Fibroblast of skin of right quadriceps (primary cell): ENCODE results near the gene GNAI2.
A peak's percentile ranks its signal among the peaks of the same experiment; 100 is the strongest.

ENCODE experiments used
- DNase-seq: peaks from one replicate; pipeline ENCODE4 v3.0.0-alpha.2; 2013

Gene GNAI2

DNA sequence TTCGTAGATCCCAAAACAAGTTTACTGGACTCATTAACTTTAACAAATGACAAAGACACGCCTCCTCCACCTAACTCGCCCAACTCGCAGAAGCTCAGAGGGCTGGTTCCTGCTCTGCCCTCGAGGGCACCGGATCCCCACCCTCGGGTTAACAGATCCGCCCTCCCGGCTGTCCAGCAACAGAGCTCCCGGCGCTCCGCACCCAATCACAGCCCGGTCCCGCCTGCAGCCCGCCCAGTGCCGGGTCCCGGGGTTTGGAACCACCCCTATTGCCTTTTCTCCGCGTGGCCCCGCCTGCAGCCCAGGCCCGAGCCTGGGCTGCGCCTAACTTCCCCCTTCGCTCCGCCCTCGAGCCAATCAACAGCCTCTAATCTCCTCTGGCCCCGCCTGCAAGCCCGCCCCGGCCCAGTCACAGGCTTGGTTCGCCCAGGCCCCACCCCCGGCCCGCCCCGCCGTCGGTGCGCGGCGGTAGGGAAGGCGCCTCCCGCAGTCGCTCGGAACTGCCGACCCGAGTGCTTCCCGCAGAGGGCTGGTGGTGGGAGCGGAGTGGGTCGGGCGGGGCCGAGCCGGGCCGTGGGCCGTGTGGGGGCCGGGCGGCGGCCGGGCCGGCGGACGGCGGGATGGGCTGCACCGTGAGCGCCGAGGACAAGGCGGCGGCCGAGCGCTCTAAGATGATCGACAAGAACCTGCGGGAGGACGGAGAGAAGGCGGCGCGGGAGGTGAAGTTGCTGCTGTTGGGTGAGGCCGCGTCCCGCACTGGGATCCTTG lies at the start of gene GNAI2:
TSS of gene GNAI2 (plus strand) at position 489 of the 768 bp plus-strand sequence. CDS start at position 621, 132 bp downstream.
- peak; percentile 98 for DNase-seq

DNA sequence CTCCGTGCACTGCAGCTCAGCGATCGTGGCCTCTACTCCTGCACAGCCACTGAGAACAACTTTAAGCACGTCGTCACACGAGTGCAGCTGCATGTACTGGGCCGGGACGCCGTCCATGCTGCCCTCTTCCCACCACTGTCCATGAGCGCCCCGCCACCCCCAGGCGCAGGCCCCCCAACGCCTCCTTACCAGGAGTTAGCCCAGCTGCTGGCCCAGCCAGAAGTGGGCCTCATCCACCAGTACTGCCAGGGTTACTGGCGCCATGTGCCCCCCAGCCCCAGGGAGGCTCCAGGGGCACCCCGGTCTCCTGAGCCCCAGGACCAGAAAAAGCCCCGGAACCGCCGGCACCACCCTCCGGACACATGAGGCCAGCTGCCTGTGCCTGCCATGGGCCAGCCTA lies 48.3 kb upstream of the GNAI2 start:
- DNase-seq, result no peak

DNA sequence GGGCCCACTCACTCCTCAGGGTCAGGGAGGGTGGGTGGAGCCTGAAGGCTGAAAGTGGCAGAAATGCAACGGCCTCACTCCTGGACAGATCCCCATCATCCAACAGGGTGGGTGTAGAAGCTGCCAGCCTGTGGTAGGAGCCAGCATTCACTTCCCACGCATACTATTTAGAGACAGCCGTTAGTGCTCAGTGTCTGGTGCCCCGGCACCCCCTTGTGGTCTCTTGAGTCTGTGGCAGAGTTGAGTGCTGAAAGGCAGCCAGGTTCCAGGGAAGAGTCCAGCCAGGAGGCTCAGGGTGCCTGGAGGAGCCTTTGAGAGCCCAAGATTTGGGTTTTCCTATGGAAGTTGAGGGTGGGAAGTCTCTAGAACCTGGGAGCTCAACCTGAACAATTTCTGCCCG lies 46.7 kb upstream of the GNAI2 start:
- DNase-seq, result peak; percentile 77

DNA sequence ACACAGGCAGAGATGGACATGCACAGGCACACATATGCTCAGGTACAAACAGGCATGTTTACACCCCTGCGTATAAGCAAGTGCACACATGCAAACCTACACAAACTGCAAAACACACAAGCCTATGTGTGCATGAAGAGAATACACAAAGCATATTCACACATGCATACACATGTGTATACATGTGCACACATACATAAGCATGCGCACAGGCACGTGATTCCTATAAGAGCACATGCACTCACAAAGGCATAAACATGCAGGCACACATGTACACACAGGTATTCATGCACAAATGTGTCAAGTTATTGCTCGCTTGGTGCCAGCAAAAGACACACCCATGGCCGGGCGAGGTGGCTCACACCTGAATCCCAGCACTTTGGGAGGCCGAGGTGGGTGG lies 46.0 kb upstream of the GNAI2 start:
- DNase-seq, result no peak

DNA sequence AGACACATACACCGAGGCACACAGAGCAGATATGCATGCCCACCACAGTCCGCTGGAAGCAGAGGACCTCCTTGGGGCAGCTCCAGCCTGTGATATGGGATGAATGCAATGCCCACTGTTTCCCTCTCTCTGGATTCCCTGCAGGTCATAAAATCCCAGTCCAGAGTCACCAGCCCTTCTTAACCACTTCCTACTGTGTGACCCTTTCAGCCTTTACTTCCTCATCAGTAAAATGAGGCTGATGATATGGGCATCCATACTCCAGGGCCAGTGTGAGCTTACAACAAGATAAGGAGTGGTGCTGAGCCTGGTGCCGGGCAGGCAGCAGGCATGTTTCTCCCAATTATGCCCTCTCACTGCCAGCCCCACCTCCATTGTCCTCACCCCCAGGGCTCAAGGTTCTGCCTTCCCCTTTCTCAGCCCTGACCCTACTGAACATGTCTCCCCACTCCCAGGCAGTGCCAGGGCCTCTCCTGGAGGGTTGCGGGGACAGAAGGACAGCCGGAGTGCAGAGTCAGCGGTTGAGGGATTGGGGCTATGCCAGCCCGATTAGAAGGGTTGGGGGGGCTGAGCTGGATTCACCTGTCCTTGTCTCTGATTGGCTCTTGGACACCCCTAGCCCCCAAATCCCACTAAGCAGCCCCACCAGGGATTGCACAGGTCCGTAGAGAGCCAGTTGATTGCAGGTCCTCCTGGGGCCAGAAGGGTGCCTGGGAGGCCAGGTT lies 44.9 kb upstream of the GNAI2 start, which contains the start of gene GNAT1:
TSS of gene GNAT1 (plus strand) at position 675 of the 725 bp plus-strand sequence. CDS start 116 bp downstream, outside the sequence.
- no peak for DNase-seq

DNA sequence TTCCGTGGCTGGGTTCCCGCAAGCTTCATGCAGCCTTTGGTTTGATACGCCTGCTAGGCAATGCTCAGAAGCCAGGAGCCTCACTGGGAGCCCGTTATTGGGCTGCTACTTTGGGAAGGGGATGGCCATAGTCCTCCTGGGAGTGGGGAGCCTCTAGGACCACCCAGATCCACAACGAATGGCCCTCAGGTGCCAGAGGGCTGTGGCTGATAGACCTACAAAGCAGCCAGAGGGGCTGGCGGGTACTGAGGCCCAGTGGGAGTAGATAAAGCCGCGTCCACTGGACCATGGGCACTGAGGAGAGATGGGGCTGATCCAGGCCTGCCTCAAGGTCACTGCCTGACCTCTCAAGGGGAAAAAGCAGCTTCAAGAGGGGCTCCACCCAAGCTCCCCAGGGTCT lies 43.9 kb upstream of the GNAI2 start:
- no peak for DNase-seq

DNA sequence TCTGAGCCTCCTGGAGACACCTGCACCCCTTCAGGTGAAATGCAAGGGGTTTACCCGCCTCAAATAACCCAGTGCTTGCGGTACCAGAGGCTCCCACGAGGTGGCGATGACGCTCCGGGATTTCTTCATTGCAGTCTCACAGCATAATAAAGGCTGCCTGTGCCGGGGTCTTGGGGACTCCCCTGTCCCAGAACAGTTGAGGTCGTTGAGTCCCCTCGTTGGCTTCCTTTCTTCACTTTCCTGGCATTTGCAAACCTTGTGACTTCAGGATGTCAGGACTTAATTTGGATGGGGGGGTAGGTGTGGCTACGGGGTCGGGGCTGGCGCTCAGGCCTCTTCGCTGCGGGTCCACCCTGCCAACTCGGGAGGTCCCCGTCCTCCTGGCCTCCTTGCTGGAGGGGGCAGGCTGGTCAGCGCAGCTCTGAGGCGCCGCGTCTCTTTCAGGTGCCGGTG lies 43.3 kb upstream of the GNAI2 start:
- DNase-seq, result peak; percentile 43

DNA sequence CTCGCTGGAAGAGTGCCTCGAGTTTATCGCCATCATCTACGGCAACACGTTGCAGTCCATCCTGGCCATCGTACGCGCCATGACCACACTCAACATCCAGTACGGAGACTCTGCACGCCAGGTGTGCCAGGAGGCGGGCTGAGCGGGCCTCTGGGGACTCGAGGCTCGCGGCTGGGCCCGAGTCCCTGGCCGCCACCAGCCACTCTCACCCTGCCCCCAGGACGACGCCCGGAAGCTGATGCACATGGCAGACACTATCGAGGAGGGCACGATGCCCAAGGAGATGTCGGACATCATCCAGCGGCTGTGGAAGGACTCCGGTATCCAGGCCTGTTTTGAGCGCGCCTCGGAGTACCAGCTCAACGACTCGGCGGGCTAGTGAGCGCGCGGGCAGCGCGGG lies 42.7 kb upstream of the GNAI2 start:
- DNase-seq, result no peak

DNA sequence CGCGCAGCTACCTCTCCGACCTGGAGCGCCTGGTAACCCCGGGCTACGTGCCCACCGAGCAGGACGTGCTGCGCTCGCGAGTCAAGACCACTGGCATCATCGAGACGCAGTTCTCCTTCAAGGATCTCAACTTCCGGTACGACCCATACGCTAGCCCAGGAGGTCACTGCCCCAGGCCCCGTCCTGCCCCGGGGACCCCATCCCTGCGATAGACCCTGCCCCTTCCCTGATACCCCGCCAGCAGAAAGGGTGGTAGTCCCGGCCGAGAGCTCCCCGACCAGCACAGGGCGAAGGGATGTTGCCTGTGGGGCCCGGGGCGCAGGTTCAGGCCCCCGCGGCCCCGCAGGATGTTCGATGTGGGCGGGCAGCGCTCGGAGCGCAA lies 42.3 kb upstream of the GNAI2 start:
- DNase-seq, result no peak

DNA sequence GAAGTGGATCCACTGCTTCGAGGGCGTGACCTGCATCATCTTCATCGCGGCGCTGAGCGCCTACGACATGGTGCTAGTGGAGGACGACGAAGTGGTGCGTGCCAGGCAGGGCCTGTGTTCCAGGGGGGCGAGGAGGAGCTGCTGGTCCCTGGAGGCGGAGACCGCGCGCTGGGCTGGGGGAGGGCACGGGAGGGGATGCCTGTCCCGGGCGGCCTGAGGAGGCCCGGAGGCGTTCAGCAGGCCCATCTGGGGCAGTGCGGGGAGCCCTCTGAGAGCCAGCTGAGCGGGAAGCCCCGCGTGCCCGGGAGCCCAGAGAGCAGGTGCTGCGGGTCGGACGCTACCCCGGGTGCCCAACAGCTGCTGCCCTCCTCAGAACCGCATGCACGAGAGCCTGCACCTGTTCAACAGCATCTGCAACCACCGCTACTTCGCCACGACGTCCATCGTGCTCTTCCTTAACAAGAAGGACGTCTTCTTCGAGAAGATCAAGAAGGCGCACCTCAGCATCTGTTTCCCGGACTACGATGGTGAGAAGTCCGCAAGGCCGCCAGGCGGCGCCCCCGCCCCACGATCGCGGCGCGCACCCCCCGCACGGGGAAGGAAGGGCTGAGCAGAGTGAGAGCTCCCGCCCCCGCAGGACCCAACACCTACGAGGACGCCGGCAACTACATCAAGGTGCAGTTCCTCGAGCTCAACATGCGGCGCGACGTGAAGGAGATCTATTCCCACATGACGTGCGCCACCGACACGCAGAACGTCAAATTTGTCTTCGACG lies 41.7 kb upstream of the GNAI2 start:
- peak; percentile 49 for DNase-seq

DNA sequence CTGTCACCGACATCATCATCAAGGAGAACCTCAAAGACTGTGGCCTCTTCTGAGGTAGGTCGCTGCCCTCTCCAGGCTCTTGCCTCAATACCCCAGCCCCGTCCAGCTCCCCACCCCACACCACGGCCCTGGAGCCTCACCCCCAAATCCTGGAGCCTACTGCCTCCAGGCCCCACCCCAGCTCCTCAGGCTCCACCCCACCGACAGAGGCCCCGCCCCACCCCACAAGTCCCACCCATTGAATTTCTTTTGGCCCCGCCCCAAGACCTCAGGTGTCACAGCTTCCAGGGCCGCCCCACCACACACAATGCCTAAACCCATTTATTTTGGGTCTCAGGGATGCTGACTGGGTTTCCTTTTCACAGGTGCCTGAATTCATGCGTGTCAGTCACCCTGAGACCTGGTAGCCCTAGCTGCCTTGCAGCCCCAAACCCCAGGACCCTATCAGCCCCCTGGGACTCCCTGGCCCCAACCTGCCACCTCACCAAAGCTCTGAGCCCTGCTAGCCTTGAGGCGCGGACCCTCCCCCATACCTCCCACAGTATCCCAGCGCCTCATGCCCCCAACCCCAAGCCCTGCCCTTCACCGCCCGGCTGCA lies 41.0 kb upstream of the GNAI2 start:
- DNase-seq, result no peak

DNA sequence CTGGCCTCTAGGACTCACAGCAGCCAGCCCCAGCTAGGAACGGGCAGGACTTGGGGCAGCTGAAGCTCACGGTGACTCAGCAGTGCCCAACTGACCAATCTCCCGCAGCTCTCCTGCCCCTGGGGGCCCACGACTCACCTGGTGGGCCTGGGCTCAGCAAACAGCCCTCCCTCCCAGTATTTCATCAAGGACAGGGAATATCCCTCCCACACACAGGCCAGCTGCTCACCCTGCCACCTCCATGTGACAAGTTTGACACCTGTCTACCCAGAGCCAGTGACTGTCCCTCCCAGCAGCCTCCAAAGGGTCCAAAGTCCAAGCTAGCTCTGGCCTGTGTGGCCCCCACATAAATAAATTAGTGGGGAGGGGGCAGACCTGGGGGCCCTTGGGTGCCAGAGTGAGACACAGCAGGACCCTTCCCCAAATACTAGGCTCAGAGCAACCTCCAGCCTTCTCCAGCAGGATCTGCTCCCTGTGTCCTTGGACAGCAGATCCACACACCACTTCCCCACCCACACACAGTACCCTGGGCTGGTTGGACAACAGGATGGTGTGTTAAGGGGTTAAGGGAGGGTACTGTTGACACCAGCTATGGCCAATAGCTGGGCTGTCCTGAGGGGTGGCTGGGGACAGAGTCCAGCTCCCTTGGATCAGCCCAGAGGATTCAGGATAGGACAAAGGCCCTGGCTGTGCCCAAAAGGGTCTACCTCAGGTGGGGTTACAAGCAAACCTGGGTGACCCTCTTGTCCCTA lies 40.3 kb upstream of the GNAI2 start:
- no peak for DNase-seq

DNA sequence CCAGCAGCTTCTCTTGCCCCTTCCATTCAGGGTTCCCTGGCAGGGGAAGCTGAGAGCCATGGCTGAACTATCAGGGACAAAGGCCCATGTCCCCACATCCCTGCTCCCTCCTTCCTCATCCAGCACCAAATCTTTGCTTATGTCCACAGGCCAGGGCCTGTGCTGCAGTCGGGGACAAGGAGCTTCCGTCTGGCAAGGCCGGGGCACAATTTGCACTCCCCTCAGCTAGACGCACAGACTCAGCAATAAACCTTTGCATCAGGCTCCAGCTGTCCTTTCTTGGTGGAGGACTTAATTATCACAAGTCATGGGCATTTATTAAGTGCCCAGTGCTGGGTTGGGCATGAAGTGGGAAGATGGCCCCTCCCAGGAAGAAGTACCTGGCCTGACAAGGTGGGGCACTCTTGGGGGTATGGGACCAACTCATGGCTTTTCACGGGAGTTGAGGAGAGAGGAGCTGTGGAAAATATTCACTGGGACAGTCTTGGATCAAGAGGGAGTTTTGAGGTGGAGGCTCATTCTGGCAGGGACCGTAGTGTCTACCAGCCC lies 39.7 kb upstream of the GNAI2 start:
- no peak for DNase-seq

DNA sequence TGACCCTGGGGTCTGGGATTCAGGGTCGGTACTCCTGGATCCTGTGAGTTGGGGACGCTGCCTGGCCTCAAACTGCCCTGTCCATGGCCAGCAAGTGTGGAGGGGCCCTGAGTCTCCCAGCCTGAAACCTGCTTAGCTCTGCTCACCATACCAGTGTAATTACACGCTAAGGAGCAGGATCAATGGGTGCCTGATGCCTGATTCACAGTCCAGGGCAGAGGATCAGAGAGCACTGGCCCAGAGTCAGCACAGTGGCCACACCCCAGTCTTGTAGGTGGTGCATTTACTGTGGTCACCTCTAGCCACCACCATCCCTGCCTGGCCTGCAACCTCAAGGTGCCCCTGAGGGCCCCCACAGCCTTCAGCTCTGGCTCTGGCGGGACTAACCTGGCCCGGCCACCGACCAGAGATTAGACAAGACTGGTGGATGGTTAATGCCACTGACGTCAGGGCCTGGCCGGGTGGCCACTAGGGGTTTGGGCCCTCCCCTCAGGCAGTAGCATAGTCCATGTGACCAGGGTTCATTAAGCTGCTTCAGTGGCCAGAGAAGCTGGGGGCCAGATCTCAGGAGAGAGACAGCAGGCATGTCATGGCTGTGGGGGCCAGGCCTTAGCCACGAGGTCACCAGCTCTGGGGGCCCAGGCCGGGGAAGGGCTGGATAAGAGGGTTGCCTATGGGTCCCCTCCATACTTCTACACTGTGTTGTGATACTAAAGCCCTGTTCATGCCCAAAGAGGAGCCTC lies 34.3 kb upstream of the GNAI2 start:
- no peak for DNase-seq

DNA sequence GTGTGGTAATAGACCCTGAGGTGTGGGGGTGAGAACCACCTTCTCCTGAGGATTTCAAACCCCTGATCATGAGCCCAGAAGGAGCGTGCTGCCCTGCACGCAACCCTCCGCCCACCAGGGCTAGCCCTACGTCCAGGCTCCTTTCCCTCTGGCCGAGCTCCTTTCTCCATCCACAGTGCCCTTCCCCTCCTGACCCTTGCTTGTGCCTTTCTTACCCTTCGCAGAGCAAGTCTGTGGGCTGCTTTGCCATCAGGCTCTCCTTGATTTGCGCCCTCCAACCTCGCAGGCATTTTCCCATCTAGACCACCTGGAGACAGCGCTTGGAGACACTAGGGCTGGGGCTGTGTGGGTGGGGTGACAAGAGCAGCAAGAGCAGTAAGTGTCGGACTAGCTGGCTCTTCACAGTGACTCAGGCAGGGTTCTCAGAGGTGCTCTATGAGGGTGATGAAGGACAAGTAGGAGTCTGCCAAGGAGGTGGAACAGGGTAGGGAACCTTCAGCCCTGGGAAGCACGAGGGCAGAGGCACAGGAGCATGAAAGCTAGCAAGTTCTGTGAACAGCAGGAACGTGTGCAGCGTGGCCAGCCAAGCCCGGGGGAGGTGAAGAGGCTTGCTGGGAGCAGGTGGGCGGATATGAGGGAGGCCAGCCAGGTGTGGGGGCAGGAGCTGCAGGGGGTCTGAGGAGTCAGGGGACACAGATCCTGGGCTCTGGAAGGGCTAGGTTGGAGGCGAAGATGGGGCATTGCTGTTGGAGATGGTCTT lies 33.5 kb upstream of the GNAI2 start:
- no peak for DNase-seq

DNA sequence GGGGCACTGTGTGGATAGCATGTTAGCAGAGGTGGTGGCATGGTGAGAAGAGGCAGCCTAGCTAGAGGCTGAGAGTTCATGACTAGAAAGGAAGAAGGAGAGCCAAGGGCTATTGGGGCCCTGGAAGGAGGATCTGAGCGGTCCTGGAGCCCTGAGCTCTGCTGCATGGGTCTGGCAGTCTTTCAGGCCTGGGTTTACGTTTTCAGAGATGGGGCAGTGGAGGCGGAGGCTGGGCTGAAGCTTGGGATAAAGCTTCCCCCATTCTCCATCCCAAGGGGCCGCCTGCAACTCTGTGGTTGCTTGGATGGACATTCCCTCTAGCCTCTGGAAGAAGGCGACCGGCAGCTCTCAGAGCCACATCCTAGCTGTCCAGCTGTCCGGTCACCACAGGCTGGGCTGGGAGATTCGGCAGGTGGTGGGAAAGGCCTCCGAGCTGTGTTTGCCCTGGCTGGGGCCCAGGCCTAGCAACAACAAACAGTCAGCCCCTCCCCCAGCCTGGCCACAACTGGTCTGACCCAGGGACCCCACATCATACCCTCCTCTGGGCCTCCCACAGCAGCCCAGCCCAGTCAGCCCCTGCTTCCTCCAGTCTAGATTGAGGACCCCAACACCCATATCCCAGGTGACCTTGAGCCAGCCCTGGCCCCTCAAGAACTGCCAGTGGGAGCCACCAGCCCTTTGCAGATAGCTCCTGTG lies 32.7 kb upstream of the GNAI2 start:
- no peak for DNase-seq

DNA sequence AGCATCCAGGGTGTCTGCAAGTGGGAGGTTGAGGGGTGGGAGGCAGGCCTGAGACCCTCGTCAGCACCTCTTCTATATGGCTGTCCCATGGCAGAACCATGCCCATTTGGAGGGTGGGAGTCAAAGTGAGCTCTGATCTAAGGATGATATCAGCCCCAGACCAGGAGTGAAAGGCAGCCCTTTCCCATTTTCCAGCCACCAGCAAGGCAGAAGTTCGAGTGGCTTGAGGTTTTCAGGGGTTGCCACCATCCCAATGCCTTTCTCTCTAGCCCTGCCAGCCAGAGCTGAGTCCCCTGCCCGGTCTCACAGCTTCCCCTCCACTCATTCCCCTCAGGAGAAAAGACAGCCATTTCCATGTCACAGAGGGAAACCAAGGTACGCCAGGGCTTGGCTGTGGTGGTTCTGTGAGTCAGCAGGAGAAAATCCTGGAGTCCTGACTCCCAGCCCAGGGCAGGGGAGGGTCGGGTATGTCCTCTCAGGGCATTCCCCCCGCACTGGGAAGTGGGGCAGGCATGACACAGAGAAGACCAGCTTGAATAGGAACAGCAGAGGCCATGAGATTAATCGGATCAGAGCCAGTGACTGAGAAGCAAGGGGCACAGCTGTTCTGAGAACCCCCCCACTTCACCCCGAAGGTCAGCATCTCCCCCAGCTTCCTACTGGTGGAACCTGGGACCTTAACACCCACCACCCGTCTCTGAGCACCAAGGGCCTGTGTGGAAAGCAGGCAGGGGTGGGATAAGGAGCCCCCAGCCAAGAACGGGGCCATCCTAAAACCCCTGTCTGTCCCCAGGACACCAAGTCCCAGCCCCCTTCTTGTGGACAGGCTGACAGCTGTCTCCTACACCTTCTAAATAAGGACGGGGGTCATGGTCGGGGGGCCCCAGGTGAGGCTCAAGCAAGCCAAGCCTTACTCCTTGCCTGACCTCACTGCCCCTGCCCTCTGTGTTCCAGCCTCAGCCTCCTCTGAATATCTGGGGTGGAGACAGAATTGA lies 31.9 kb upstream of the GNAI2 start:
- no peak for DNase-seq

DNA sequence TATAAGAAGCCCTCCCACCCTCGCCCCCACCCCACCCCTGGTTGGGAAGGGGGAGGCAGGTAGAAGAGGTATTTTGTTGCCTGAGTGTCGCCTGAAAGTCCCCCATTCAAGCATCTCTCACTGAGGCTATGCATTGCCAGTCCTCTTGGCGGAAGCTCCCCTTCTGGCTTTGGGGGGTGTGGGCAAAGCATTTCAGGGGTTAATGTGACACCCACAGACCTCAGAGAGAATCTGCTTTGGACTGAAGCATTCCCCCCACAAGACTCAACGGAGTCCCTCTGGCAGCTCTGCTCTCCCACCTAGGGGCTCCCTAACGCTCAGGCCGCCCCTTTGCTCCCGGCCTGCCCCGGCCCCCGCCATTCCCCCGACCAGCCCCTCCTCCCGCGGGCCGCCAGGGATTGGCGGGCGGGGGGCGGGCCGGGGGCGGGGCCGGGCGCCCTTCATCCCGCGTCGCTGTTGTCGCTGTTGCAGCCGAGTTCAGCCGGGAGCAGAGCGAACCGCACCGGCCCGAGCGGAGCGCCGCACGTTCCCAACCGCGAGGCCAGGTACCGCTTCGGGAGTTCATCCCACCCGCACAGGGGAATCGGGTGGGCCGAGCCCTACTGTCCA lies 31.1 kb upstream of the GNAI2 start, which contains the start of gene SLC38A3:
TSS of gene SLC38A3 (plus strand) at position 468 of the 609 bp plus-strand sequence. CDS start 8,929 bp downstream, outside the sequence.
- no peak for DNase-seq
